CD8-positive, alpha-beta memory T cell (primary cell): ENCODE data around the gene IL17B. TPM values are rescaled to one million over a fixed set of nuclear protein-coding genes. Genes with fewer than 3 reads are reported as not detected.

Experiments
- CTCF ChIA-PET: fragments of 350-600 bp; sonication (Branson Sonifier 250); formaldehyde crosslinking; loops from one replicate; lab custom pipeline; 2021; ENCODE audit warnings: antibody characterized with exemption; lab: Charles Lee
- POLR2A ChIA-PET: fragments of 350-600 bp; sonication (Branson Sonifier 250); formaldehyde crosslinking; loops from one replicate; lab custom pipeline; 2021; ENCODE audit warnings: antibody characterized with exemption; lab: Charles Lee
- DNase-seq, 5 donors: peaks; one replicate each; pipeline versions ENCODE4 v3.0.0 to v3.0.0-alpha.2; 2020 to 2022; ENCODE audit warnings: mixed read lengths in 1 of 5
- H3K27ac ChIP-seq: one replicate; pipeline ENCODE4 v1.7.0; 2013; ENCODE audit warnings: low read depth, mild to moderate bottlenecking, low read length, moderate library complexity
- H3K27me3 ChIP-seq: 2 replicates; pipeline ENCODE4 v1.7.0; 2013; ENCODE audit warnings: low read length, mild to moderate bottlenecking; ENCODE audit not compliant: insufficient read depth, poor library complexity, severe bottlenecking
- H3K36me3 ChIP-seq: 2 replicates; pipeline ENCODE4 v1.7.0; 2013; ENCODE audit warnings: mild to moderate bottlenecking, low read length, moderate library complexity; ENCODE audit not compliant: insufficient read depth
- H3K4me1 ChIP-seq: 2 replicates; pipeline ENCODE4 v1.7.0; 2013; ENCODE audit warnings: mild to moderate bottlenecking, low read length, moderate library complexity; ENCODE audit not compliant: insufficient read depth
- H3K4me3 ChIP-seq: 2 replicates; pipeline ENCODE4 v1.7.0; 2013; ENCODE audit warnings: mild to moderate bottlenecking, low read length
- H3K9me3 ChIP-seq: 2 replicates; pipeline ENCODE4 v1.7.0; 2013; ENCODE audit warnings: mild to moderate bottlenecking, low read length
- H3K27ac Mint-ChIP-seq, 8 donors: one replicate each; pipeline ENCODE4 v1.8.0; 2020 to 2021; ENCODE audit warnings: mixed read lengths in 8 of 8, mild to moderate bottlenecking in 6 of 8, inconsistent platforms in 3 of 8, moderate library complexity in 3 of 8
- H3K27me3 Mint-ChIP-seq, 2 donors: one replicate each; pipeline ENCODE4 v1.8.0; 2020 to 2021; ENCODE audit warnings: mixed read lengths in 2 of 2, mild to moderate bottlenecking in 1 of 2, moderate library complexity in 1 of 2
- H3K36me3 Mint-ChIP-seq, 3 donors: one replicate each; pipeline ENCODE4 v1.8.0; 2020 to 2021; ENCODE audit warnings: mixed read lengths in 3 of 3, inconsistent platforms in 1 of 3, mild to moderate bottlenecking in 1 of 3
- H3K4me1 Mint-ChIP-seq, 3 donors: one replicate each; pipeline ENCODE4 v1.8.0; 2020 to 2021; ENCODE audit warnings: mixed read lengths in 3 of 3, inconsistent platforms in 1 of 3, mild to moderate bottlenecking in 1 of 3
- H3K4me3 Mint-ChIP-seq, 7 donors: one replicate each; pipeline ENCODE4 v1.8.0; 2020 to 2021; ENCODE audit warnings: mixed read lengths in 7 of 7, mild to moderate bottlenecking in 6 of 7, moderate library complexity in 4 of 7, inconsistent platforms in 2 of 7
- H3K9me3 Mint-ChIP-seq, 5 donors: one replicate each; pipeline ENCODE4 v1.8.0; 2020 to 2022; ENCODE audit warnings: mixed read lengths in 5 of 5, mild to moderate bottlenecking in 3 of 5, moderate library complexity in 2 of 5, inconsistent platforms in 1 of 5
- polyA plus RNA-seq: library from polyadenylated mRNA; unstranded; fragments of 300-500 nt; fragmentation: Illumina TruSeq; gene quantifications from one replicate; pipeline ENCODE4 v1.2.3, GENCODE V29; 2021
- total RNA-seq, 2 experiments: library from RNA; stranded (reverse); gene quantifications; one replicate each; pipeline ENCODE4 v1.2.3, GENCODE V29; 2021

Gene IL17B
- total and polyA plus RNA-seq, 3 experiments from 2014 or later: not detected

DNA sequence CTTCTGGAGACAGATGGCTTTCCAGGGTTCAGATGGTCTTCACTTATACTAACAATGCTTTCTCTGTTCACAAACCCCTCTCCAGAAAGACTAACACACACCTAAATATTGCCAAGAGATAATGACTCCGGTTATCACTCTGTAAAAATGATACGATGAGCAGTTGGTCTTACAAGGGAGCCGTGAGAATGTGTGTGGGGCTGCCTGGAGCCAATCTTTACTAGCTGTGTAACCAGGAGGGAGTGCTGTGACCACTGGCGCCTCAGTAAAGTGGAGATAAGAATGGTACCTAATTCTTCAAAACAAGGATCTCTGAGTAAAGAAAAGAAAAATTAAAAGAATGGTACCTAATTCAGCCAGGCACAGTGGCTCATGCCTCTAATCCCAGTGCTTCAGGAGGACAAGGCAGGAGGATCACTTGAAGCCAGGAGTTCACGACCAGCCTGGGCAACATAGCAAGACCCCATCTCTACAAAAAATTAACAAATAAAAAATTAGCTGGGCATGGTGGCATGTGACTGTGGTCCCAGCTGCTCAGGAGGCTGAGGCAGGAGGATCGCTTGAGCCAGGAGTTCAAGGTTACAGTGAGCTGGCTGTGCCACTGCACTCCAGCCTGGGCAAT is 39.9 kb upstream of the IL17B start:
- H3K27me3 Mint-ChIP-seq: peaks cover 5 to 22% of the 10 kb centered on the region in 2 donors
- H3K9me3 Mint-ChIP-seq: no peaks in the 10 kb centered on the region
- Histone ChIP-seq H3K4me1 (peaks cover 6% of the 10 kb centered on the region), H3K27me3 (no peaks in the 10 kb centered on the region), H3K9me3 (no peaks in the 10 kb centered on the region), H3K36me3 (no peaks in the 10 kb centered on the region), H3K4me3 (no peak overlapping the region), H3K27ac (no peak overlapping the region)
- no peak for DNase-seq
- ChIA-PET CTCF (interaction anchor here (1.3 to 1.5 kb wide), 2 partner anchors 33 to 102 kb away, joined by 3 to 4 read pairs; no protein-coding TSS in a partner anchor), POLR2A (no interaction called here)
- no peak overlapping the region for H3K4me3 Mint-ChIP-seq
- no peak overlapping the region for H3K27ac Mint-ChIP-seq
- H3K36me3 Mint-ChIP-seq: peaks cover 0 to 1% (median 0%) of the 10 kb centered on the region in 3 donors
- no peaks in the 10 kb centered on the region for H3K4me1 Mint-ChIP-seq

DNA sequence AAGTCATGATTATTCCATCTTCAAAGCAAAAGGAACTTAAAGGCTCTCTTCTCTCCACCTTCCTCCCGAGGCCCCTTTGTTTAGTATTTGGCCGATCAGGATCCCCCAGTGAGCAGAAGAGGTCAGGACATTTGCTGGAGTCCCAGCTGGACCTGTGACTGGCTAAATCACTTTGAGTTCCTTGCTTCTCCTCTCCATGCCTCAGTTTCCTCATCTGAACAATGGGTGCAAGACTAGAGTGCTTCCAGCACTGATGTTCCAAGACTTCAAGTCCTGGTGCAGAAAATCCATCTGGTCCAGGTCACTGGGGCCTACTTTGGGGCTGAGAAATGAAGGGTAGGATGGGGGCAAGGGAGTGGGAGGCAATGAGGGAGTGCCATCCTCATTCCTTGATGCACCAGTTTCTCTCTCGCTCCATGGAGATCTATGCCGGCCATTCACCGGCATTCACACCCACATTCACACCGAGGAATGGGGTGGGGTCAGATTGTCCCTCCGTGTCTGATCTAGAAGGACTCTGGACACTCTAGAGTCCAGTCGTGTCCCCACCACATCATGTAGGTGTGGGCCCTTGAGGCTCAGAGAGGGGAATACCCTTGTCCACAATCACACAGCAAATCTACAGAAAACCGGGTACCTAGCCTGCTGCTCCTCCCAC is 38.7 kb upstream of the IL17B start:
- no peaks in the 10 kb centered on the region for H3K36me3 ChIP-seq
- H3K4me3 ChIP-seq: no peak overlapping the region
- ChIA-PET POLR2A (no interaction called here), CTCF (no interaction called here)
- no peak overlapping the region for H3K27ac ChIP-seq
- Mint-ChIP-seq H3K4me1 (no peaks in the 10 kb centered on the region), H3K27ac (no peak overlapping the region), H3K9me3 (no peaks in the 10 kb centered on the region), H3K36me3 (peaks cover 0 to 1% (median 0%) of the 10 kb centered on the region in 3 donors), H3K27me3 (peaks cover 5 to 22% of the 10 kb centered on the region in 2 donors), H3K4me3 (no peak overlapping the region)
- no peaks in the 10 kb centered on the region for H3K27me3 ChIP-seq
- DNase-seq: no peak
- peaks cover under 1% of the 10 kb centered on the region for H3K4me1 ChIP-seq
- no peaks in the 10 kb centered on the region for H3K9me3 ChIP-seq

DNA sequence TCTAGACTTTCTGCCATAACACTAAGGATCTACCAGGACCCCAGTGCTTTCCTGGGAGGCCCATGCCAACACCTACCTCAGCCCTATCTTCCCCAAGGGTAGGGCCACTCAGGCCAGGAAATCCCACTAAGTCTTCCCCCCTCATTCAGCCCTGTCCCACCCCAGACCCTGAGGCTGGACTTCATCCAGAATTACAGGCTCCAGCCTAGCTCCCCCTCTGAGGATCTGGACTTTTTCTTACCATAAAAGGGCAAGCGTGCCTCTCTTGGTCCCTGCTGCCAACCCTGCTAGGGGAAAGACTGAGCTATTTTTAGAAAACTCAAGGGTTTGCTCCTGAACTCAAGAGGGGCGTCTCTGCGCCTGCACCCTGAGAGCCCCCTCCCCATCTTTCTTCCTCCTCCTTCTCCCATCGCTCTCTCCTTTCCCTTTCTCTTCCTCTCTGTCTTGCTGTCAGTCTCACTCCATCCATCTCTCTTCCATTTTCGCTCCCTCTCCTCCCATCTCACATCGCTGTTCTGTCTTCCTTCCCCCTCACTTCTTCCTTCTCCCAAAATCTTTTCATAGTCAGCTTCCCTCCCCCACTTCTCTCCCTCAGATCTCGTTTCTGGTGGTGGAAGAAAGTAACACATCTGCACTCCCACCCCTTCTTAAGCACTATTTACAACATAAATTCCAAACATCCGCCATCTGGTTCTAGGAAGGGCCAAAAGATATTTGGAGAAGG is 38.1 kb upstream of the IL17B start:
- Mint-ChIP-seq H3K36me3 (peaks cover 0 to under 1% (median 0%) of the 10 kb centered on the region in 3 donors), H3K4me3 (no peak overlapping the region), H3K27me3 (peaks cover 5 to 21% of the 10 kb centered on the region in 2 donors), H3K9me3 (no peaks in the 10 kb centered on the region), H3K27ac (no peak overlapping the region), H3K4me1 (no peaks in the 10 kb centered on the region)
- Histone ChIP-seq H3K4me3 (no peak overlapping the region), H3K36me3 (no peaks in the 10 kb centered on the region), H3K9me3 (no peaks in the 10 kb centered on the region), H3K4me1 (no peaks in the 10 kb centered on the region), H3K27me3 (no peaks in the 10 kb centered on the region), H3K27ac (no peak overlapping the region)
- DNase-seq: no peak
- CTCF ChIA-PET: interaction anchor here (1.0 kb wide), 1 partner anchor 9 kb away, joined by 3 read pairs; no protein-coding TSS in a partner anchor
- POLR2A ChIA-PET: no interaction called here

DNA sequence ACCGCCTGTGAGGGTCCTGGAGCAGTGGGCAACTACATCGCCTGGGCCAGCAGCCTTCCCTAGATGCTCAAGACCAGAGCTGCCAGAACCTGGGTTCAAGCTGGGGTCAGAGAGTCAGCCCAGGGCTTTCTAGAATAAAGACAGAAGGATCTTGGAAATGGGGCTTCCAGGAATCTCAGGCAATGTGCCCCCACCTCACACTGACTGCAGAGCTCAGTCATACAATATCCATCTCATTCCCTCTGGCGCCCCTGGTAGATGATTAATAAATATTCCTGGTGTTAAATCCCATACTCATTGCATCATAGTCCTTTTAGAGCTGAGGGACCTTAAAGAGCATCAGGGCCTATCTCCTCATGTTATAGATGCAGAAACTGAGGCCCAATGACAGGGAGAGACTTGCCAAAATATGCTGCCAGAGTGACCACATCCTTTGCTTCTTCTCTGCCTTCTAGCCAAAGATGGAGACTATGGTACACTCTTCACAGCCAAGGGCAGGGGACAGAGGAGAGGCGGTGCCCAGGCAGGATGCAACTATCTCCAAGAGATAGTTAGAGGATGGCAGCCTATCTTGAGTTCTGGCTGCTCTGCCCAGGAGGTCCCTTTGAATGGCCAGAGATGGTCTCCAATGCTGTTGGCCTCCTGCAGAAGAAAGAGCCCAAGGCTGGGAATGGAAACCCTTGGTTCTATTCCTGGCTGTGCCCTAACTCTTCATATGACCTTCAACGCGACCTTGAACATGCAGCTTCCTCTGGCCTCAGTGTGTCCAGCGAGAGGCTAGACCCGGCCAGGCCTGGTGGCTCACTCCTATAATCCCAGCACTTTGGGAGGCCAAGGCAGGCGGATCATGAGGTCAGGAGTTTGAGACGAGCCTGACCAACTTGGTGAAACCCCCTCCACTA is 36.2 kb upstream of the IL17B start:
- no peaks in the 10 kb centered on the region for H3K9me3 Mint-ChIP-seq
- H3K27ac ChIP-seq: no peak overlapping the region
- no peak overlapping the region for H3K4me3 Mint-ChIP-seq
- POLR2A ChIA-PET: no interaction called here
- no peaks in the 10 kb centered on the region for H3K36me3 Mint-ChIP-seq
- H3K27me3 ChIP-seq: no peaks in the 10 kb centered on the region
- H3K4me1 Mint-ChIP-seq: no peaks in the 10 kb centered on the region
- H3K27ac Mint-ChIP-seq: peak overlapping the region in 1 of 8 donors; percentile 72
- CTCF ChIA-PET: interaction anchor here (1.1 kb wide), 1 partner anchor 18 kb away, joined by 3 read pairs; no protein-coding TSS in a partner anchor
- no peaks in the 10 kb centered on the region for H3K36me3 ChIP-seq
- H3K27me3 Mint-ChIP-seq: peaks cover 3 to 16% of the 10 kb centered on the region in 2 donors
- no peaks in the 10 kb centered on the region for H3K4me1 ChIP-seq
- H3K4me3 ChIP-seq: no peak overlapping the region
- no peak for DNase-seq
- no peaks in the 10 kb centered on the region for H3K9me3 ChIP-seq

DNA sequence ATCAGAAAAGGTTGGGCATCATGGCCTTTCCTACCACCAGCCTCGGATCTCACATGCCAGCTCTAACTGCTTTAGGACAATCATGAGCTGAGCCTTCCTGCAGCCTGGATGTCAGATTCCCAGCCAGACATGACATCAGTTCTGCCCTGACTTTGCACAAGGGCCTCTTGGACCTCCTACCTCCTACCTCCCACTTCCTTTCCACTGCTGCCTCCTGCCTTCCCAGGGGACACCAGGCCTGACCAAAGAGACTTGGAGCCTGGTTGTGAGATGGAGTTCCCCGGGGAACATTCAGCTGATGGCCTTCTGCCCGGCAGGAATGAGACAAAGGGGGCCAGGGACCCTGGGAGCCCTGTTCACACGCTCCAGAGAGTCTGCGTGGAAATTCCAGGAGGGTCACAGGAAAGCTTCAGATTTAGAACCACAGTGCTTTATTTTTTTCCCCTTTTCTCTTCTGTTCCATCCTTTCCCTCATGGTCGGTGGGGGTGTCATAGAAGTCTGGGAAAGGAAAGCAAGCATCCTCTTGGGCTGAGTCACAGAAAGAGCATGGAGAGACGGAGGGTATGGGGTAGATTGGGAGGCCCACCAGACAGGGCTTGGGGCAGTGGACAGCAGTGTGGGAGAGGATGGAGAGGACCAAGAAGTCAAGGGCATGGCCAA is 35.4 kb upstream of the IL17B start:
- ChIA-PET CTCF (interaction anchor here (1.1 kb wide), 1 partner anchor 19 kb away, joined by 3 read pairs; no protein-coding TSS in a partner anchor), POLR2A (no interaction called here)
- Mint-ChIP-seq H3K36me3 (no peaks in the 10 kb centered on the region), H3K27ac (peak overlapping the region in 1 of 8 donors; percentile 72), H3K4me1 (no peaks in the 10 kb centered on the region), H3K27me3 (peaks cover 3 to 12% of the 10 kb centered on the region in 2 donors), H3K9me3 (no peaks in the 10 kb centered on the region), H3K4me3 (peak overlapping the region in 1 of 7 donors; percentile 18)
- no peaks in the 10 kb centered on the region for H3K4me1 ChIP-seq
- no peaks in the 10 kb centered on the region for H3K36me3 ChIP-seq
- H3K4me3 ChIP-seq: no peak overlapping the region
- H3K27ac ChIP-seq: no peak overlapping the region
- H3K9me3 ChIP-seq: no peaks in the 10 kb centered on the region
- no peak for DNase-seq
- H3K27me3 ChIP-seq: no peaks in the 10 kb centered on the region

DNA sequence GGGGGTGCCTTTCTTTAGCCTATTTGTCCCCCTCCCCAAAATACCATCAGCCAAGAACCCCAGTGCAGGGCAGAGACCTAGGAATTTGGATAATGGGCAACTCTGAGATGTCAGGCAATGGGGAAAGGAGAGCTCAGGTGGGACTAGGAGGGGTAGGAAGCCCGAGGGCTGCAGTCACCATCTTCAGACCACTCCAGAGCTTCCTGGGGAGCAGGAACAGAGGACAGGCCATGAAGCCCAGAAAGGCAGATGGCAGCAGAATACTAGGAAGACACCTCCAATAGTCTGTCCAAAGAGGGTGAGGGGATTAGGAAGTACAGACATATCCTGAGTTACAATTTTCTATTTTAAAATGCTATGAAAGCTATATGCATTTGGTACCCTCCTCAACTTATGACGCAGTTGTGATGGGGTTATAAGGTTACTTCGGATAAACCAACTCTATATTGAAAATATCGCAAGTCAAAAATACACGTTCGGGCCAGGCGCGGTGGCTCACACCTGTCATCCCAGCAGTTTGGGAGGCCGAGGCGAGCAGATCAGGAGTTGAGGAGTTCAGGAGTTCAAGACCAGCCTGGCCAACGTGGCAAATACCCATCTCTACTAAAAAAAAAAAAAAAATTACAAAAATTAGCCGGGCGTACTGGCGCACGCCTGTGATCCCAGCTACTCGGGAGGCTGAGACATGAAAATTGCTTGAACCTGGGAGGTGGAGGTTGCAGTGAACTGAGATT is 34.6 kb upstream of the IL17B start:
- peaks cover 3 to 9% of the 10 kb centered on the region in 2 donors for H3K27me3 Mint-ChIP-seq
- Histone ChIP-seq H3K27ac (no peak overlapping the region), H3K9me3 (no peaks in the 10 kb centered on the region), H3K27me3 (no peaks in the 10 kb centered on the region), H3K36me3 (no peaks in the 10 kb centered on the region), H3K4me1 (no peaks in the 10 kb centered on the region), H3K4me3 (no peak overlapping the region)
- ChIA-PET CTCF (interaction anchor here (1.1 kb wide), 1 partner anchor 20 kb away, joined by 3 read pairs; no protein-coding TSS in a partner anchor), POLR2A (no interaction called here)
- no peaks in the 10 kb centered on the region for H3K36me3 Mint-ChIP-seq
- no peak for DNase-seq
- no peaks in the 10 kb centered on the region for H3K9me3 Mint-ChIP-seq
- H3K4me3 Mint-ChIP-seq: no peak overlapping the region
- H3K4me1 Mint-ChIP-seq: no peaks in the 10 kb centered on the region
- no peak overlapping the region for H3K27ac Mint-ChIP-seq
